GM12875 (cell line): ENCODE results near the gene NPR2.
A peak's percentile ranks its signal among the peaks of the same experiment; 100 is the strongest.

Source experiments
- H3K4me3 ChIP-seq: one replicate; pipeline ENCODE4 v1.5.1; 2011; ENCODE audit warnings: low read depth, low read length, control low read depth
- TF ChIP-seq, protein P1 (sequence below): IDR thresholded peaks from 2 replicates; pipeline ENCODE4 v1.5.1; 2011; ENCODE audit warnings: low read depth, mild to moderate bottlenecking, control low read depth, inconsistent platforms, low read length, moderate library complexity, borderline replicate concordance; ENCODE audit not compliant: insufficient read depth

NPR2 gene

GRCh38 chr9:35816708-35817107 lies 25.3 kb downstream of the NPR2 start:
- TF ChIP-seq, protein P1, sequence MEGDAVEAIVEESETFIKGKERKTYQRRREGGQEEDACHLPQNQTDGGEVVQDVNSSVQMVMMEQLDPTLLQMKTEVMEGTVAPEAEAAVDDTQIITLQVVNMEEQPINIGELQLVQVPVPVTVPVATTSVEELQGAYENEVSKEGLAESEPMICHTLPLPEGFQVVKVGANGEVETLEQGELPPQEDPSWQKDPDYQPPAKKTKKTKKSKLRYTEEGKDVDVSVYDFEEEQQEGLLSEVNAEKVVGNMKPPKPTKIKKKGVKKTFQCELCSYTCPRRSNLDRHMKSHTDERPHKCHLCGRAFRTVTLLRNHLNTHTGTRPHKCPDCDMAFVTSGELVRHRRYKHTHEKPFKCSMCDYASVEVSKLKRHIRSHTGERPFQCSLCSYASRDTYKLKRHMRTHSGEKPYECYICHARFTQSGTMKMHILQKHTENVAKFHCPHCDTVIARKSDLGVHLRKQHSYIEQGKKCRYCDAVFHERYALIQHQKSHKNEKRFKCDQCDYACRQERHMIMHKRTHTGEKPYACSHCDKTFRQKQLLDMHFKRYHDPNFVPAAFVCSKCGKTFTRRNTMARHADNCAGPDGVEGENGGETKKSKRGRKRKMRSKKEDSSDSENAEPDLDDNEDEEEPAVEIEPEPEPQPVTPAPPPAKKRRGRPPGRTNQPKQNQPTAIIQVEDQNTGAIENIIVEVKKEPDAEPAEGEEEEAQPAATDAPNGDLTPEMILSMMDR = peak; percentile 28; the same call in 1 of the 2 replicates
- H3K4me3 ChIP-seq = no peak overlapping the region

GRCh38 chr9:35818341-35818740 lies 26.9 kb downstream of the NPR2 start:
- TF ChIP-seq, protein P1 = no peak
- no peak overlapping the region for H3K4me3 ChIP-seq

- TF ChIP-seq, protein P1 = no peak
- no peak overlapping the region for H3K4me3 ChIP-seq
These were observed 28.7 kb downstream of the NPR2 start for GRCh38 chr9:35820076-35820475.

DNA sequence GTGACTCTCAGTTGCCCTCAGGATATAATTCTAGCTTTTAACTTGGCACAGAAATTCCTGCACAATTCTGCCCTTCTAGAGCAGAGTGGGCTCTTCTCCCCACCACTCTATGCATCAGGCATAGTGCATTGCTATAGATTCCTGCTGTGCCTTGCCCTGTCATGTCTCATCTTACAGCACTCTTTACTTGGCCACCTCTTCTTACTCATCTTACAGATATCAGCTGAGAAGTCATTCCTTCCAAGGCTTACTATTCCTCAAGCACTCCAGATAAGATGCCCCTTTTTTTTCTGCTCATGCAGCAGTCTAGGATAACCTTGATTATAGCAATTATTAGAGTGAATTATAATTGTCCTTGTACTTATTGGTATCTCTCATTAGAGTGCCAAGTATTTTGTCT lies 31.5 kb downstream of the NPR2 start:
- H3K4me3 ChIP-seq = no peak overlapping the region
- TF ChIP-seq, protein P1 = no peak

DNA sequence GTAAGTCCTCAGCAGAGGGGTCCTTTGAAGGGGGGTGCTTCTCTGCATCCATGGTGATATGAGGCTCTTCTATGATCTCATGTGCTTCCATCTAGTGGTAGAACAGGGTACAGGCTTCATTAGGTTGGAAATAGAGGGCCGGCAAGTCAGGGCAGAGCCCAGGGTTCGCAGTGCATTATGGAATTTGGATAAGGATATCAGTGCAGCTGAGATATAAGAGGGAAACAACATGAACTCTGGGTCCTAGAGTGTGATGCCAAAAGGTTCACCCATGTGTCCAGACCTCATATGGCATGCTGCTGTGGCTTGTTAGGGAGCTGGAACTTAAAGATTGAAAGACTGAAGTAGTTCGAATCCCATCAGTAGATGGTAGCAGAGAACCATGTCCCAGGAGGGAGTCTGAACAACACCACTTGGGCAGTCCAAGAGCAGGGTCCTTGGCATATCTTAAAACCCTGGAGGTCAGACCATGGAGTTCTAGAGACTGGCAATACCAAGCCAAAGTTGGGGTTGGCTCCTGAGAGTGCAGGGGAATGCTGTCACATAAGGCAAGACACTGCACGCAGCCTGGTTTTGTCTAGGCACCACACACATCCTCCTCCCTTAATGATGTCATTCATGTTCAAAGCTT lies 34.8 kb downstream of the NPR2 start:
- H3K4me3 ChIP-seq = no peak overlapping the region
- TF ChIP-seq, protein P1 = peak; percentile 70; the same call in 1 of the 2 replicates

GRCh38 chr9:35827486-35827885 lies 36.1 kb downstream of the NPR2 start:
- TF ChIP-seq, protein P1 = no peak
- no peak overlapping the region for H3K4me3 ChIP-seq

DNA sequence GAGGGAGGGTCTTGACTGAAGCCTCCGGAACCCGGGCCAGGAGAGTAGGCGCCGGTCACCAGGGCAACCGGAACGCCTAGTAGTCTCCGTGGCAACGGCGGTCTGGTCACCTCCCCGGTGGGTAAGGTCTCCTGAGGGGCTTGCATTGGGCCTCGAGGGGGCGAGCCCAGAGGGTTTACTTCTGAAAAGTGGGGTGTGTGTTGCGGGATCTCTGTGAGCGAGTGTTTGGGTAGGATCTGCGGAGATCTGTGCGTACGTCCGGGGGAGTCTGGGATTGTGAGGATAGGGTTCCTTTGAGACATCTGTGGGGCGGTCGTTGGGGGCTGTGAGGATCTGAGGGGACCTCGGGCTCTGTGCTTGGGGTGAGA lies 37.3 kb downstream of the NPR2 start, which contains the start of gene FAM221B:
FAM221B (minus strand) TSS at position 17 of the 368 bp plus-strand sequence. CDS start 2,571 bp downstream, outside the sequence.
- peak within 1 kb of the TSS; percentile 61 for H3K4me3 ChIP-seq
- TF ChIP-seq, protein P1 = no peak
